IMR-90 (cell line): ENCODE data around the gene GHDC.
"Not testable (repeated sequence)": the region's sequence is repeated elsewhere in the genome, so short reads cannot be mapped to it uniquely, and the experiment has no call there.

Source experiments
- BHLHE40 ChIP-seq: fragments of 150-350 bp; IDR thresholded peaks from 2 replicates; pipeline ENCODE4 v1.6.1; 2016; ENCODE audit warnings: mild to moderate bottlenecking, low read depth, low read length
- CEBPB ChIP-seq: IDR thresholded peaks from 2 replicates; pipeline ENCODE4 v1.6.1; 2012; ENCODE audit warnings: low read depth, low read length, improper control_type of control experiment
- CHD1 ChIP-seq: IDR thresholded peaks from 2 replicates; pipeline ENCODE4 v1.6.1; 2012; ENCODE audit warnings: low read depth, low read length, improper control_type of control experiment
- FOS ChIP-seq: fragments of 150-350 bp; IDR thresholded peaks from 2 replicates; pipeline ENCODE4 v1.6.1; 2016; ENCODE audit warnings: low read depth, low read length
- MAZ ChIP-seq: IDR thresholded peaks from 2 replicates; pipeline ENCODE4 v1.6.1; 2012; ENCODE audit warnings: low read depth, mild to moderate bottlenecking, low read length, improper control_type of control experiment, moderate library complexity, borderline replicate concordance
- MXI1 ChIP-seq: IDR thresholded peaks from 2 replicates; pipeline ENCODE4 v1.6.1; 2012; ENCODE audit warnings: low read depth, mild to moderate bottlenecking, low read length, moderate library complexity, borderline replicate concordance
- POLR2A ChIP-seq: IDR thresholded peaks from 2 replicates; pipeline ENCODE4 v1.6.1; 2012; ENCODE audit warnings: mild to moderate bottlenecking, low read depth, low read length
- RCOR1 ChIP-seq: IDR thresholded peaks from 2 replicates; pipeline ENCODE4 v1.6.1; 2012; ENCODE audit warnings: mild to moderate bottlenecking, low read length, improper control_type of control experiment; ENCODE audit not compliant: insufficient replicate concordance
- RFX5 ChIP-seq: IDR thresholded peaks from 2 replicates; pipeline ENCODE4 v1.8.0; 2012; ENCODE audit warnings: low read depth, mild to moderate bottlenecking, low read length, moderate library complexity
- TF ChIP-seq, protein P1 (sequence below): conservative IDR thresholded peaks from 2 replicates; pipeline ENCODE4 v1.5.1; 2012; ENCODE audit warnings: mild to moderate bottlenecking, low read depth, low read length, improper control_type of control experiment
- TF ChIP-seq, protein P2 (sequence below): fragments of 150-350 bp; IDR thresholded peaks from 2 replicates; pipeline ENCODE4 v1.6.1; 2016; ENCODE audit warnings: low read depth, mild to moderate bottlenecking, low read length, moderate library complexity, borderline replicate concordance
- TF ChIP-seq, protein P3 (sequence below): fragments of 150-350 bp; IDR thresholded peaks from 2 replicates; pipeline ENCODE4 v1.6.1; 2017; ENCODE audit warnings: mild to moderate bottlenecking, antibody characterized with exemption, low read length, low read depth

DNA sequence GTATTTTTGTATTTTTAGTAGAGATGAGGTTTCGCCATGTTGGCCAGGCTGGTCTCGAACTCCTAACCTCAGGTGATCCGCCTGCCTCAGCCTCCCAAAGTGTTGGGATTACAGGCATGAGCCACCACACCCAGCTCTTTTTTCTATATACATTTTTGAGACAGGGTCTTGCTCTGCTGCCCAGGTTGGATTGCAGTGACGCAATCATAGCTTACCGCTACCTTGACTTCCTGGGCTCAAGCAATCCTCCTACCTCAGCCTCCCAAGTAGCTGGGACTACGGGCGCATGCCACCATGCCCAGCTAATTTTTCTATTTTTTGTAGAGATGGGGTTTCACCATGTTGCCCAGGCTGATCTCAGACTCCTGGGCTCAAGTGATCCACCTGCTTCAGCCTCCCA lies 53.6 kb downstream of the GHDC start:
- TF ChIP-seq, protein P1, sequence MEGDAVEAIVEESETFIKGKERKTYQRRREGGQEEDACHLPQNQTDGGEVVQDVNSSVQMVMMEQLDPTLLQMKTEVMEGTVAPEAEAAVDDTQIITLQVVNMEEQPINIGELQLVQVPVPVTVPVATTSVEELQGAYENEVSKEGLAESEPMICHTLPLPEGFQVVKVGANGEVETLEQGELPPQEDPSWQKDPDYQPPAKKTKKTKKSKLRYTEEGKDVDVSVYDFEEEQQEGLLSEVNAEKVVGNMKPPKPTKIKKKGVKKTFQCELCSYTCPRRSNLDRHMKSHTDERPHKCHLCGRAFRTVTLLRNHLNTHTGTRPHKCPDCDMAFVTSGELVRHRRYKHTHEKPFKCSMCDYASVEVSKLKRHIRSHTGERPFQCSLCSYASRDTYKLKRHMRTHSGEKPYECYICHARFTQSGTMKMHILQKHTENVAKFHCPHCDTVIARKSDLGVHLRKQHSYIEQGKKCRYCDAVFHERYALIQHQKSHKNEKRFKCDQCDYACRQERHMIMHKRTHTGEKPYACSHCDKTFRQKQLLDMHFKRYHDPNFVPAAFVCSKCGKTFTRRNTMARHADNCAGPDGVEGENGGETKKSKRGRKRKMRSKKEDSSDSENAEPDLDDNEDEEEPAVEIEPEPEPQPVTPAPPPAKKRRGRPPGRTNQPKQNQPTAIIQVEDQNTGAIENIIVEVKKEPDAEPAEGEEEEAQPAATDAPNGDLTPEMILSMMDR, result not testable (repeated sequence)
- TF ChIP-seq CEBPB, result peak; percentile 41; the same call in 1 of the 2 replicates
- TF ChIP-seq FOS, BHLHE40, POLR2A, RCOR1, MAZ, CHD1, RFX5, MXI1: not testable (repeated sequence)
- TF ChIP-seq, protein P2, sequence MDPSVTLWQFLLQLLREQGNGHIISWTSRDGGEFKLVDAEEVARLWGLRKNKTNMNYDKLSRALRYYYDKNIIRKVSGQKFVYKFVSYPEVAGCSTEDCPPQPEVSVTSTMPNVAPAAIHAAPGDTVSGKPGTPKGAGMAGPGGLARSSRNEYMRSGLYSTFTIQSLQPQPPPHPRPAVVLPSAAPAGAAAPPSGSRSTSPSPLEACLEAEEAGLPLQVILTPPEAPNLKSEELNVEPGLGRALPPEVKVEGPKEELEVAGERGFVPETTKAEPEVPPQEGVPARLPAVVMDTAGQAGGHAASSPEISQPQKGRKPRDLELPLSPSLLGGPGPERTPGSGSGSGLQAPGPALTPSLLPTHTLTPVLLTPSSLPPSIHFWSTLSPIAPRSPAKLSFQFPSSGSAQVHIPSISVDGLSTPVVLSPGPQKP, result not testable (repeated sequence)
- TF ChIP-seq, protein P3, sequence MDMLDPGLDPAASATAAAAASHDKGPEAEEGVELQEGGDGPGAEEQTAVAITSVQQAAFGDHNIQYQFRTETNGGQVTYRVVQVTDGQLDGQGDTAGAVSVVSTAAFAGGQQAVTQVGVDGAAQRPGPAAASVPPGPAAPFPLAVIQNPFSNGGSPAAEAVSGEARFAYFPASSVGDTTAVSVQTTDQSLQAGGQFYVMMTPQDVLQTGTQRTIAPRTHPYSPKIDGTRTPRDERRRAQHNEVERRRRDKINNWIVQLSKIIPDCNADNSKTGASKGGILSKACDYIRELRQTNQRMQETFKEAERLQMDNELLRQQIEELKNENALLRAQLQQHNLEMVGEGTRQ, result not testable (repeated sequence)
